Endometrial microvascular endothelial cells (primary cell): ENCODE results near the gene CTNNA3. TPM values are rescaled to one million over a fixed set of nuclear protein-coding genes. Genes with fewer than 3 reads are reported as not detected.

ENCODE experiments used
- in situ Hi-C: cut with HindIII; loops from 2 replicates; pipeline ENCODE4 v1.10.0; 2017; ENCODE audit warnings: low sequenced_read_pairs, low pct_unique_long_range_greater_than_20kb; ENCODE audit errors: inconsistent ontology term
- total RNA-seq: library from RNA; depleted of rRNA; stranded (reverse); fragments of >200 nt; gene quantifications from one replicate; pipeline ENCODE4 v1.2.3, GENCODE V29; 2015; ENCODE audit errors: inconsistent ontology term

The CTNNA3 gene
- total RNA-seq, 1 donor from 2014 or later, result not detected

DNA sequence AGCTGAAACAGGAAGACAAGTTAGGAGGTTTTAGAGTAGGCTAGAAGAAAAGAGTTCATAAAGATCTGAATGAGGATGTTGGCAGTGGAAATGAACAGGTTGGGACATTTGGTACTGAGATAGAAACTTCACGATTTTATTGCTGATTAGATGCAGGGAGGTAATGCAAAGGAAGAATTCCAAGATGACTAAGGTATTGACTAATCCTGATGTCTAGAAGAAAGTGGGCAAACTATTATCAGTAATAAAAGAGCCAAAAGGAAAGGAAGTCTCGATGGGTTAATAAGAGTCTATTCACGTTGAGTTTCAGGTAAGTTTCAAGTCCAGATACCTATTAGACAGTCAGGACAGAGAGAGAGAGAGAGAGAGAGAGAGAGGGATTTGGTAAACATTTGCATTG lies 1401.5 kb downstream of the CTNNA3 start:
- in situ Hi-C loops, result no loop called here

DNA sequence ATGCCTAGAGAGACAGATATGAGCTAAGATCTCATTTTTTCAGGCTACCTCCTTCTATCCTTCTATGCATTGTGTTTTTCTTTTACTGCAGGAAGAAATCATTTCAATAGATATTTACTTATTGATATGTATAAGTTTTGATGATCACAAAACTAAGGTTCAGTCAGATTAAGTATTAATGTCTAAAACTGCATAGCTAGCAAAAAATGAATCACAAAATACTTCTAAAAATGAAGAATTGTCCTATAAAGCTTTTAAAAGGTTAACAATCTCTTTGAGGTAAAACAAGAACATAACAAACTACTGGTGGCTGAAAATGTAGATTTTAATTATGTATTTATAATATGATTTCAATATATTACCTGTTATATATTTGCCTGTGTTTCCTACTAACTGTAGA lies 1403.1 kb downstream of the CTNNA3 start:
- in situ Hi-C loops, result no loop called here

DNA sequence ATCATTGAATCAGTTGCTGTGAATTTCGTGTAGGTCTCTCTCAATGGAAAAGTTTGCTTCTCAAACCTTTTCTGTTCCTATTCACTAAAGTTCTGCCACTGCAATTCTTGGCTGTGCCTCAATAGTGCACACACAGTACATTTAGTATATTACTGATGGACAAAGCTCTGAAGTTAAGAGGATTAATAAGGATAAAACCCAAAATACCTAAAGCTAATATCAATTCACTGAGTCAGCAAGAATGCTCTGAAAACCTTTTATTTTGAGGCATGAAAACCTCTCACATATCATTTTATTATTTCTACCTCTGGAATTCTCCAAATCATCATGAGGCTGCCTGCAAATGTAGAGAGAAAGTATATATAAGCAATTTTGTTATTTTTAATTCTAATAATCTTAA lies 1403.5 kb downstream of the CTNNA3 start:
- in situ Hi-C loops, result no loop called here

DNA sequence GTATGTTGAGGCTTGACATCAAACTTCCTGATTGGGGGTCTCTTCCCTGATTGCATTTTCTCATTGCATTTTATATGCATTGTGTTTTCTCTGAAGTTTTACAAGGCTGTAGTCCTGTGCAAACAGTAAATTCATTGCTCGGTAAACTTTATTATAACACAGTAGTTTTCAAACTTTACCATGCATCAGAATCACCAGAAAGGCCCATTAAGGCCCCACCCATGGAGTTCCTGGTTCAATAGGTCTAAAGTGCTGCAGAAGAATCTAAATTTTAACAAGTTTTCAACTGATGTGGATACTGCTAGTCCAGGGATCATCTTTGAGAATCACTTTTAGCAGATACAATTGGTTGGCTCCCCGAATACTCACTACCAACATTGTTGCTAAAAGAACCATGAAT lies 1404.9 kb downstream of the CTNNA3 start:
- in situ Hi-C loops, result no loop called here

DNA sequence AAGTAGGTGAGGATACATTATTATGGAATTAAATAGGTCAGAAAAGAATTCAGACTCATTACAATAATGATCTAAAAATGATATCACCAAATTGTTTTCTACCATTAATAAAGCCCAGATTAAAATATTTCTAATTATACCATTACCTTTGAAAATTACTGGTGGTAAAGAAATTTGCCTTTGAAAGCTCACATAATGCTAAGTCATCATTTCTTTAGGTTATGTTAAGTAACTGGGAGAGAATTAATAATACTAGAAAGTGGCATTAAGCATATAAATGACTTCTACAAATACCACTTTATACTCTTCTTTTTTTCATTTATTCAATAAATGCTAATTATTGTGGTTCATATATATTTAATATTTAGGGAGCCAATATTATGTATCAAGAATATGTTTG lies 1411.4 kb downstream of the CTNNA3 start:
- in situ Hi-C loops, result no loop called here

DNA sequence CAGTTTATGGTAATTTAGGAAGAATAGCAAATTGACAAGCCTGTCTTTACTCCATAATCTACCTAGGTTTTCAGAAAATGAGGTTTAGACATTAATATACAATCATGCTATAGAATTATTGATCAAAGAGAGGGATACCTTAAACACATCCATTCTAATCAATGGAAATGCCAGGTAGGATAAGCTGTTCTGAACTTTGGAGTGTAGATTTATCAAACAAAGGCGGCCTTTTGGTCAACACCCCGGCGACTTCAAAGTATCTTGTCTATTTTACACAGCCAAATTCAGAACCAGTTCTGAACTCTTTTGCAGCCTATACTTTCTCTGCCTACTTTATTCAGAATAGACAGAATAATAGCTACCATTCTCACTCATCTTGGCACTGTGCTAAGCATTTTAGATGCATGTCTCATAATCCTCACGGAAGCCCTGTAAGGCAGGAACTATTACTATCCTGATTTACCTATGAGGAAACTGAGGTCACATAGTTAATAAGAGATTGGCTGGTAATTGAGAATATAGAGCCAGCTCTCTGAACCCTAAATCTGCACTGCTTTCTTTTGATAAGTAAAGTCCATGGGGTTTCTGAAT lies 1412.0 kb downstream of the CTNNA3 start:
- in situ Hi-C loops, result no loop called here

DNA sequence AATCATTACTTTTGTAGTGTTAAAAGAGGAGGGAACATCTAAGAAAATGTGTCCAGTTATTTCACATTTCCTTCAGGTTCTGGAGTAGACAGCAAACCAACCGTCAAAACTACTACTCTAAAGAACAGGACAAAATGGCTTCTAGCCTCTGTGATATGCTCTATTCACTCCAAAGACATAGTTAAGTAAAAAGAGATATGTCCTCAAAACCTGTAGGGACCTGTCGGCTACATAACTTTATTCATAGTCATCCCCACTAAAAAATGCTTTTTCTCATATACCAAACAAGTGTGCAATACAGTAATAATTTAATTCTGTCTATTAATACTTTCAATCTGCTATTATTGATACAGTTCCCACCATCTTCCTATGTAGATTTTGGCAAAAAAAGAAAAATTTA lies 1412.9 kb downstream of the CTNNA3 start:
- in situ Hi-C loops, result no loop called here

DNA sequence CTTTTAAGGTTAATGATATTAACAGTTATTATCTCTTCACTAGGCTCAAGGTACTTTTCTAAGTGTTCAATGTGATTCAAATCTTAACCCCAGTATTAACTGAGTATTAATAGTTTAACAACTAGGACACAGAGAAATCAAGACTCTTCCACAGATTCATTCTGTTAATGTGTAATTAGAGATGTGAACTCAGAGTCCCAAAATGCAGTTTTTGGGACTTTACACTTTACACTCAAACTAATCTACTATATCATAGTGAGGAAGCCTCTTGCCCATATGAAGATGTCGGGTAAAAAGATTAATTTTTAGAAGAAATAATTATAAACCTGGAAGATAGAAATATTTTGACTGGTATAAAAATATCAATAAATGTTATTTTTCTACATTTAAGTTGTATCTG lies 1414.7 kb downstream of the CTNNA3 start:
- in situ Hi-C loops, result no loop called here

DNA sequence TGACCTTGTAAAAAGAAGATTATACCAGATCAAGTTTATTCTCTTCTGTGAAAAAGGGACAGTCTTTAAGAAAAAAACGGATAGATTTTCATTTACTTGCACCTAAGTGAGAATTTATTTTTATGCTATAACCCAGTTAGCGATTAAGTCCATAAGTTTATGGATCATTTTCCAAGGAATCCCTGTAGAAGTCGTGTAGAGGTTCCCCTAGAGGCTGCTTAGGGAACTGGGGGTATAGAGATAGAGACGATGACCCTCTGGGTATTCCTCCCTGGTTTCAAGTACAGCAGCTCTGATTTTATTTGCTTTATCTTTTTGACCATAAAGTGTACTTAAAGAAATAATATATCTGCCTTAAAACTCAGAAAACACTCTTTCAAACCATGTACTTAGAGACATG lies 1418.5 kb downstream of the CTNNA3 start:
- in situ Hi-C loops, result no loop called here

DNA sequence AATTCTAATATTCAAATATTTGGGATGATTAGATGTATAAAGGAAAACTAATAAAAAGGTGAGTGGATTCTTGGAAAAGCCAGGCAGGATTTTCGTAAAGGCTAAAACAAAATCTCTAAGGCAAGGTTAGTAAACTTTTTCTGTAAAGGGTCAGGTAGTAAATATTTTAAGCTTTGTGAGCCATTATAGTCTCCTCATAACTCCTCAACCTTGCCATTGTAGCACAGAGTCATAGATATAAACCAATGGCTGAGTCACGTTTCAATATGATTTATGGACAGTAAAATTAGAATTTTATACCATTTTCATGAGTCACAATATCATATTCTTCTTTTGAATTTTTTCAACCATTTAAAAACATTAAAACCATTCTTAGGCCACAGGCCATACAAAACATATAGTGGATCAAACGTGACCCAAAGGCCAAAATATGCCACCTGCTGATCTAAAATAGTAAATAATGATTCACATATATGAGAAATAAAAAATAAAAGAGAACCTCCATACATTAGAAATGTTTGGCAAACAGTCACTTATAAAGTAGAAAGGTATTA lies 1422.0 kb downstream of the CTNNA3 start:
- in situ Hi-C loops, result no loop called here

DNA sequence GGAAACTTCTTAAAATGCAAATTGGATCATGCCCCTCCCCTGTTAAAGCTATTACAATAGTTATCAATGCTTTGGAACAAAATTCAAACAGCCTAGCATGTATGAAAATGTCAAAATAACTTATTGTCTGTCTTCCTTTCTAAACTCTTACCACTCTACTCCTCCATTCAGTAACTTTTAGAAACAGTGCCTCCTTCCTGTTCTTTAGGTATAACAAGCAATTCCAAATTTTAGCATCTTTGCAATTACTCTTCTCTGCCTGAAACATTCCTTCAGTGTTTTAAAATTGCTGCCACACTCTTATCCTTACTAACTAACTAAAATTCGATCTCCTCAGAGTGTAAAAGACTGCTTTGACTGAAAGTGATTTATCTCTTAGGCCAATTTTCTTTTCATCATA lies 1430.6 kb downstream of the CTNNA3 start:
- in situ Hi-C loops, result no loop called here

DNA sequence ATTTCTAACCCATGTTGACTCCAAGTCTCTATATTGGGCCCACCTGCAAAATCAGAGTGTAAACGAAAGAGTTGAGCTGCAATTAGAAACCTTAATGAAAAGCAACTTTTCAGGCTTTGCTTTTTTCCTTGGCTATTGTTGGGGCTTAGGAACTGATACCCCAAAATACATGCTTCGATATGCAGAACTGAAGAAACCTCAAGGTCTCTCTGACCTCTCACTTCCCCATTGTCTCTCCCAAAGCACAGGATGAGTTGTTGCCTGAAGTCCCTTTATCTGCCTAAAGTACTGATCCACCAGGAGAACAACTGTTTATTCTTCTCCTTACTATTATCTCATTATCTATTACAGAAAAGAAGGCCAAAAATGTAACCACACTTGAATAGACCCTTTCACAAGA lies 1436.2 kb downstream of the CTNNA3 start:
- in situ Hi-C loops, result no loop called here

DNA sequence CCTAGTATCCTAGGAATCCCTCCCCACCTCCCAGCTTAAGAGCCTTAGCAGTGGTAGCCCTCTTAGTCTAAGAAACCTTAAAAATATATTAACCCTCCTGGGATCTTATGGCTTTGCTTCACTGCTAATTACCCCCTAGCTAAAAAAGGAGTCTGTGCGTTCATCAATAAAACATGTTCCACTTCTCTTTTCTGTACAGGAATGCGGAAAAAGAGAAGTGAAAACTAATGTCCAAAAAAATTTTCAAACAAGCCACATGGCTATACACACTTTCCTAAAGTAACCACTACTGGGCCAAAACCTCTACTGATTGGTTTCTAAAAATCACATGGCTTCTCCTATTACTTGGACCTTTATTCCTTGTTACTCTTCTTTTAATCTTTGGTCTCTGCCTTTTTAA lies 1437.3 kb downstream of the CTNNA3 start:
- in situ Hi-C loops, result no loop called here

DNA sequence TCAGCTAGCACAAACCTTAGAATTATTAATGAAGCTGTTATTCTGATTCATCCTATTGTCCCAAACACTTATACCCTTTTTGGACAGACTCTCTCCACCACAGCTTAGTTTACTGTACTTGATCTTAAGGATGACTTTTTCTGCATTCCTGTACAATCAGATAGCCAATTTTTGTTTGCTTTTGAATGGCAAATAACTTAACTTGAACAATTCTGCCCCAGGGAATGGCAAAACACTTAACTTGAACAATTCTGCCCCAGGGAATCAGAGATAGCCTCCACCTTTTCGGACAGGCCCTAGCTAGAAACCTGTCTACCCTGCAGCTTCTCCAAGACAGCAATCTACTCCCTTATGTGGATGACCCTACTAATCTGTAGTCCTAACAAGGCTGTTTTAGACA lies 1438.2 kb downstream of the CTNNA3 start:
- in situ Hi-C loops, result no loop called here

DNA sequence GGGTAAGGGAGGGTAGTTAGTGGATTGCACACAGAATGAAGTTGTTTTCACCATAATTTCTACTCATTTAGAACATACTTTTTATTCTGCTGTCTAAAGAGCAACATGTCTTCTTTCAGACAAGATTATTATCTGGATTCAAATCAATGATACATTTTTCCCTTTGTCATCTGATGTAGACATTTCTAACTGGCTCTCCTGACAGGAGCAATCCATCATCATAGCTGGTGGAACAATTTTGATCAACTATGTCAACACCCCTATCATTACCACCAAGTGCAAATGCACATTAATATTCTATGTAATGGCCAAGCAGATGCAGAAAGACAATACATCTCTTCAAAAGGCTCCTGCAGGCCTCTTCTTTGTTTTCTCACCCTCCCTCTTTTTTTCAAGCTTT lies 1443.0 kb downstream of the CTNNA3 start:
- in situ Hi-C loops, result no loop called here

DNA sequence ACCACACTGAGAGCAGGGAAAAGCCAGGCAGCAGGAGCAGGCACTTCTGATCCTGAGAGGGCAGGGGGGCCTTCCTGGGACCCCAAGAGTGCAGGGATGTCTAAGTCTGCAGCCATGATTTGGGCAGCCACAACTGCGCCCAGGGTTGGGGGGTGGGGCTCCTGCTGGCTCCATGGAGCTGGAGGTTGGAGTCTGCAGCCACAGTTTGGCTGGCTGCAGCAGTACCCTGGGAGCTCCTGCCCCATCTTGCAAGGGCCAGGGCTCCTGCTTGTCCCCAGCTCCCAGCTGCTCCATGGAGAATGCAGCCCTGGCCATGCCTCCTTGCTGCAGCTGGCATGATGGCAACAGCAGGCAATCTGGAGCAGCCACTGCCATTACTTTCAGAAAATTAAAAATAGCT lies 1449.8 kb downstream of the CTNNA3 start:
- in situ Hi-C loops, result no loop called here

DNA sequence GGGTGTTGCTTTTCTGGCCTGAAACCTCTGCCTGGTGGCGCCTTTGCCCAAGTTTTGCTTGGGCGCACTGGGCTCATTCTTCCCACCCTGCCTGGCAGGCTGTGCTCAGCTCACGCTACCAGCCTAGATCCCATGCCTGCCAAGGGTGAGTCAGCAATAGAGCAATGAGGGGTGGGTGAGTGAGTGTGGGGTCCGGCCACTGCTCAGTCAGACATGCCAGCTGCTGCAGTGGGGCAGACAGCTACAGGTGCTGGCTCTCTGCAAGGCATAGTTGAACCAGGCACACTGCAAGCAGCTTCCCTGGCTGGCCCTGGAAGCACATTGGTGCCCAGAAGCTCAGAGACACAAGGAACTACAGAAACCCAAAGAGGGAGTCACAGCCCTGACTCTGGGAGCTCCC lies 1451.0 kb downstream of the CTNNA3 start:
- in situ Hi-C loops, result no loop called here

DNA sequence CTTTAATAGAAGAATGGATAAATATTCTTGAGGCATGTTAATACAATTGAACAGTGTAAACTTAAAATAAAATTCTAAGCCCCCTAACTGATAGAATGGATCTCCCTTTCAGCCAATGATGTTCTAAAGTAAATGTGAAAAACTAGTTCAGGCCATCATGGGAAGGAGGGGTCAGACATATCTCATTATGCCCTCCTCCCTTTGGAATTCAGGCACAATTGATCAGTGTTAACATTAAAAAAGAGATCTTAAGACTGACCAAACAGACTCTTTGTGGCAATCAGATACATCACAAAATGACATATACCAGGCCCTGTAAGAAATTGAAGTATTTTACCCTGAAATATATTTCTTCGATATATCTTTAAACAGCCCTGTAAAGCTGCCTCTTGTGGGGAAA lies 1453.1 kb downstream of the CTNNA3 start:
- in situ Hi-C loops, result no loop called here

DNA sequence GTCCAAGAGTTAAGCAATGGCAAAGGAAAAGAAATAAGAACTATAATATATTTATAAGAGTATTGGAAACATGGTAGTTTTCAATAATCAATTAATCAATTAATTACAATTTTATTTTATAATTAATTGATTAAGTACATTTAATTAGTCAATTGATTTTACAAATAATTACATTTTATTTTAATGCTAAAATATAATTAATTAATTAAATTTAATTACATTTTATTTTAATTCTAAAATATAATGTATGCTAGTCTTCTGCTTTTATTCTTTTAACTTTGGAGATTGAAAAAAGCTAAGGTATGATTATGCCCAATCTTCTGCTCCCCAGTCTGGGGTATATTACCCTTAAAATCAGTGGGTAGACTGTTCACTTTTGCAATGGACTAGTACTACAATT lies 1456.9 kb downstream of the CTNNA3 start:
- in situ Hi-C loops, result no loop called here

DNA sequence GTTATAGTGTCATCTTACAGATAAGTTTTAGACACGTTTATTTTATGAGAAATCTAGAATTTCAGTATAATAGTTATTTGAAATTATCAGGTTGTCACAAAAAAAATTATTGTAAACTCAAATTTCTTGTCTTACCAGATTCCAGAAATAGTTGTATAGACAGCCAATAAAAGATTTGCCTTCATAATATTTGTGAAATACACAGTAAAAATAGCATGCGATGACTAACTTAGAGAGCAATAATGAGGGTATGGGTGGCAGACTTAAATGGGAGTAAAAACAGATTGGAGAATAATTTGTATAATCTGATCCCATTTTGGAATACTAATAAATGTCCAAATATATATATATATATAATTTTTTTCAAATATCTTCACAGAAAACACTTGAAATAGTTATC lies 1457.7 kb downstream of the CTNNA3 start:
- in situ Hi-C loops, result no loop called here

DNA sequence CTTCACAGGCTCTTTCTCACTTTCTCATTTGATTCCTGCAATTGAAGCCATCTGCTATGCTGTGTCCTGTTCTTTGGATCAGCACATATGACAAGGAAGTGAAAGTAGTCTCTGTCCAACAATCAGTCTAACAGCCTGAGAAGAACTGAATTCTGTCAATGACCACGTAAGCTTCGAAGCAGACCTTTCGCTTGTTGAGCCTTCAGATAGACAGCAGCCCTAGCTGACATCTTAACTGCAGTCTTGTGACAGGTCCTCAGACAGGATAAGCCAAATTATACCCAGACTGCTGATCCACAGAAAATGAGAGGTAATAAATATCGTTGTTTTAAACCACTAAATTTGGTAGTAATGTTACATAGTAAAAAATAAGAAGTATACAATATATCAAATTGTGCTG lies 1461.1 kb downstream of the CTNNA3 start:
- in situ Hi-C loops, result no loop called here
